ENCODE measurements around the gene FAM222A.

DNA sequence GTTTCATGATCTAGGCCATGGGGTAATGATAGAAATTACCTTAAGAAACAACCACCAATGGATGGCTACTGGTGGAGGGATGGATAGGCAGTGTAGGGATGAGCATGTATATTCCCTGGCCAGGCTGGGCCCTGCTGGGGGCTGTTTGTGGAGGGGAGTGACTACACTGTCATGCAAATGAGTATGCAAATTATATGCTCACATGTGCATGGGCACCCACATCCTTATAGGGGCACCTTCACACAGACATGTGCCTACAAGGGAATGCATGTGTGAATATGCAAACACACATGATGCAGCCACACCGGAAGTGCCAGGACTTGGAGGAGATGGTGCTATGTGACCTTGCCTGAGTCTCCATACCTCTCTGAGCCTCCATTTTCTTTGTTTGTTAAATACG is 39.7 kb upstream of the FAM222A start:
- TF ChIP-seq, protein P1, sequence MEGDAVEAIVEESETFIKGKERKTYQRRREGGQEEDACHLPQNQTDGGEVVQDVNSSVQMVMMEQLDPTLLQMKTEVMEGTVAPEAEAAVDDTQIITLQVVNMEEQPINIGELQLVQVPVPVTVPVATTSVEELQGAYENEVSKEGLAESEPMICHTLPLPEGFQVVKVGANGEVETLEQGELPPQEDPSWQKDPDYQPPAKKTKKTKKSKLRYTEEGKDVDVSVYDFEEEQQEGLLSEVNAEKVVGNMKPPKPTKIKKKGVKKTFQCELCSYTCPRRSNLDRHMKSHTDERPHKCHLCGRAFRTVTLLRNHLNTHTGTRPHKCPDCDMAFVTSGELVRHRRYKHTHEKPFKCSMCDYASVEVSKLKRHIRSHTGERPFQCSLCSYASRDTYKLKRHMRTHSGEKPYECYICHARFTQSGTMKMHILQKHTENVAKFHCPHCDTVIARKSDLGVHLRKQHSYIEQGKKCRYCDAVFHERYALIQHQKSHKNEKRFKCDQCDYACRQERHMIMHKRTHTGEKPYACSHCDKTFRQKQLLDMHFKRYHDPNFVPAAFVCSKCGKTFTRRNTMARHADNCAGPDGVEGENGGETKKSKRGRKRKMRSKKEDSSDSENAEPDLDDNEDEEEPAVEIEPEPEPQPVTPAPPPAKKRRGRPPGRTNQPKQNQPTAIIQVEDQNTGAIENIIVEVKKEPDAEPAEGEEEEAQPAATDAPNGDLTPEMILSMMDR (IDR thresholded peaks at IDR 0.05): no peak
- TF ChIP-seq POLR2A (IDR thresholded peaks at IDR 0.05): no peak

Measured in lower leg skin (tissue), 3 donors.